Immature natural killer cell (primary cell): Measurements from ENCODE around the gene NREP. TPM values are rescaled to one million over a fixed set of nuclear protein-coding genes. Genes with fewer than 3 reads are reported as not detected.

Experiments
- DNase-seq, 3 donors: peaks; one replicate each; pipeline ENCODE4 v3.0.0; 2022; ENCODE audit warnings: mixed read lengths in 1 of 3
- H3K27ac Mint-ChIP-seq, 6 donors: one replicate each; pipeline ENCODE4 v1.8.0; 2020; ENCODE audit warnings: mixed read lengths in 6 of 6, mild to moderate bottlenecking in 5 of 6, inconsistent platforms in 4 of 6, moderate library complexity in 3 of 6
- H3K27me3 Mint-ChIP-seq, 3 donors: one replicate each; pipeline ENCODE4 v1.8.0; 2020 to 2021; ENCODE audit warnings: low read depth in 3 of 3, mild to moderate bottlenecking in 3 of 3, mixed read lengths in 3 of 3, moderate library complexity in 3 of 3, inconsistent platforms in 1 of 3
- H3K36me3 Mint-ChIP-seq, 3 donors: one replicate each; pipeline ENCODE4 v1.8.0; 2020; ENCODE audit warnings: mixed read lengths in 3 of 3, inconsistent platforms in 2 of 3, mild to moderate bottlenecking in 2 of 3
- H3K4me1 Mint-ChIP-seq, 2 donors: one replicate each; pipeline ENCODE4 v1.8.0; 2020; ENCODE audit warnings: inconsistent platforms in 2 of 2, mild to moderate bottlenecking in 2 of 2, mixed read lengths in 2 of 2, moderate library complexity in 1 of 2
- H3K4me3 Mint-ChIP-seq, 5 donors: one replicate each; pipeline ENCODE4 v1.8.0; 2020; ENCODE audit warnings: mild to moderate bottlenecking in 5 of 5, mixed read lengths in 5 of 5, inconsistent platforms in 3 of 5, moderate library complexity in 3 of 5
- H3K9me3 Mint-ChIP-seq, 6 donors: one replicate each; pipeline ENCODE4 v1.8.0; 2020; ENCODE audit warnings: mild to moderate bottlenecking in 6 of 6, mixed read lengths in 6 of 6, inconsistent platforms in 4 of 6, moderate library complexity in 3 of 6
- polyA plus RNA-seq, 3 donors: library from polyadenylated mRNA; unstranded; fragments of 300-500 nt; fragmentation: Illumina TruSeq; gene quantifications; one replicate each; pipeline ENCODE4 v1.2.3, GENCODE V29; 2021

NREP gene
- polyA plus RNA-seq, 3 donors from 2014 or later, result 12.5 to 20.2 (median 17.6) TPM

DNA sequence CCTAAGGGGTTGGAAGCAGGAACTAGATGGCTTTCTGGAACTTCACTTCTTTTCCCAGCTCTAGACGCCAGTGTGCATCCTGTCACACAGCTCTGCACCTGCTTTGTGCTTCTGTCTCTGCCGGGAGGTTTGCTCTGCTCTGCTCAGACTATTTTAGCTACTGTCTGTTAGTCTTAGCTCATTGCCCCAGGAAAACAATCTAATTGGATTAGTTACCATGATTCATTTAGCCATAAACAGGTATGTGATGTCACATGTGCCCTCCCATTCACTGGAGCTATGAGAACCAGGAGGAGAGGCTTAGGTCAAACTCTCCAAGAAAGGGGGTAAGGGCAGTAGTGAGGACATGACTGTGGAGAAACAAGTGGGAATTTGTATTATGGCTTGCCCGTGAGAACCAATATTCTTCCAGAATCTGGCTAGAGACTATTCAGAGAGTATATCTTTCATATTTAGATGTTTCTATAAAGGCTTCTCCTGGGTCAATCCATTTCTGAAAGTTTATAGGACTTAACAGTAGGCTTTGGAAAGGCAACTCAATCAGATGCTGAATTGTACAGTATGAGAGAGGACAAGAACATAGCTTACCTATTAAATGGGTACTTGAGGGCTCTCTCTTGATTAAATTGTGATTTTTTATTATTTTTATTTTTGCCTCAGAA lies 22.4 kb upstream of the NREP start:
- Mint-ChIP-seq H3K4me3 (no peak overlapping the region), H3K27ac (no peak overlapping the region), H3K27me3 (peaks cover 0 to 2% (median 1%) of the 10 kb centered on the region in 3 donors), H3K9me3 (no peaks in the 10 kb centered on the region), H3K4me1 (peaks cover 0 to 5% of the 10 kb centered on the region in 2 donors), H3K36me3 (no peaks in the 10 kb centered on the region)
- DNase-seq, result no peak

DNA sequence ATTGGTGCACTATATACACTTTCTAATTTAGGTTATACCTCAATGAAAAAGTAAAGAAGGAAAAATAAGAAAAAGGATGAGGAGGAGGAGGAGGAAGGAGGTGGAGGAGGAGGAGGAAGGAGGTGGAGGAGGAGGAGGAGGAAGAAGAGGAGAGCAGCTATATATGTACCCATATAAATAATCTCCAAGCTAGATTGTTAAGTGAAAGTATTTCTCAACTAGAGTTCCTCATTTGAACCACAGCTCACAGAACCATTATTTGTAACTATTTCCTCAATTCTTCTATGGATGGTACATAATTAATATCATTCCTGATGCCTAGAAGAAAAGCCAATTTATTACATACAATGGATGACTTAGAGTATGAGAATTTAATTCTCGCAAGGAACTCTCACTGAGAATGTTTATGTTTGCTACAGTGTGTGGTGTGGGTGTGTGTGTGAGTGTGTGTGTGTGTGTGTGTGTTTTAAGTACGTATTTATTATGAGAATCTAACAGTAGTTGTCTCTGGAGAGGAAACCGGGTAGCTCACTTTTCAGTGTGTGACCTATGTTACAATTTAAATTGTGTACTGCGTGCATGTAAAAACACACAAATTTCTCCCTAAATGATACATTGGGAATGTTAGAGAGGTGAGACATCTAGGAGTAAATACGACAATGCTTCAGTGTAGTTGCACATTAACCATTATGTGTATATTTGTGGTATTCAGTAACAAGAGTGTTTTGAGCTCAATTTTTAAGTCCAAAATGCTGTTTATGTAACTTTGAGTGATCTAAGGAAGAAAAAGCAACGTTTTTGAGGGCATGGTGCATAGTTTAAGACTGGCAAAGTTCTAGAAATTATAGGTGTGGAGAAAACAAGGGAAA lies 20.2 kb upstream of the NREP start:
- peaks cover 0 to 7% of the 10 kb centered on the region in 2 donors for H3K4me1 Mint-ChIP-seq
- no peak overlapping the region for H3K4me3 Mint-ChIP-seq
- H3K27me3 Mint-ChIP-seq, result peaks cover 0 to 2% (median 1%) of the 10 kb centered on the region in 3 donors
- no peak overlapping the region for H3K27ac Mint-ChIP-seq
- no peak for DNase-seq
- H3K36me3 Mint-ChIP-seq, result no peaks in the 10 kb centered on the region
- H3K9me3 Mint-ChIP-seq, result no peaks in the 10 kb centered on the region

- DNase-seq, result no peak
- no peaks in the 10 kb centered on the region for H3K9me3 Mint-ChIP-seq
- no peaks in the 10 kb centered on the region for H3K36me3 Mint-ChIP-seq
- peaks cover 0 to 4% (median 0%) of the 10 kb centered on the region in 3 donors for H3K27me3 Mint-ChIP-seq
- H3K4me3 Mint-ChIP-seq, result no peak overlapping the region
- H3K4me1 Mint-ChIP-seq, result peaks cover 0 to 7% of the 10 kb centered on the region in 2 donors
- H3K27ac Mint-ChIP-seq, result no peak overlapping the region
These were observed 18.2 kb upstream of the NREP start for GRCh38 chr5:111775224-111775623.

- H3K4me1 Mint-ChIP-seq, result peaks cover 0 to 7% of the 10 kb centered on the region in 2 donors
- no peaks in the 10 kb centered on the region for H3K36me3 Mint-ChIP-seq
These were observed 17.5 kb upstream of the NREP start for GRCh38 chr5:111774525-111774924.

DNA sequence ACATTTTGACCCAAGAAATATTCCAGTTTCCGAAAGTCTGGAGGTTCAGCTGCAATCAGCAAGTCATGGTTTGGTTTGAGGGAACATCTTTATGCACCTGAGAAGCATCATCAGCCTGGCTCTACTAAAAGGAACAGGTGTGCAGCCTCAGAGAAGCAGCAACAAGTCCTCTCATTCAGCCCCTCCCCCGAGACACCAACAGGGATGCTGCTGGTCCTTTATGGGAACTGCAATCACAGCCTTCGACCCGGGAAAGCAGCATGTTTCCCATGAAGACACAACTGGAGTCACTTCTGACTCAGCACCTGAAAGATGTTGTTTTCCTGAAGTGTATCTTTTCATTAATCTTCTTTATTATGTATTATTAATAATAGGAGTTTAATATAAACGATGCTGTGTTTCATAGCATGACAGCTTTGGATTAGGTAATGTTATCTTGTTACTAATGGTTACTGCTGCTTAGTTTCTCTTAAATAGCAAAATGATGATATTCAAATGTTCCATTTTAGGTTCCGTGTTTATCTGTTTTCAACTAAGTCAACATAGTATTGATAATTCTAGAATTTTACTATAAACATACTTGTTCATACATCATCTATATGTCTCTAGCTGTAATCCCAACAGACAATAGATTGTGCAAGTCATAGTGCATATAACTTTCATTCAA lies 15.6 kb upstream of the NREP start:
- Mint-ChIP-seq H3K4me1 (peaks cover 0 to 7% of the 10 kb centered on the region in 2 donors), H3K9me3 (no peaks in the 10 kb centered on the region), H3K36me3 (no peaks in the 10 kb centered on the region), H3K4me3 (no peak overlapping the region), H3K27ac (no peak overlapping the region), H3K27me3 (peaks cover 0 to 8% (median 0%) of the 10 kb centered on the region in 3 donors)
- DNase-seq, result no peak

More at GRCh38 chr5:111774525-111774924, 17.5 kb upstream of the NREP start:
- Mint-ChIP-seq H3K27ac (no peak overlapping the region), H3K9me3 (no peaks in the 10 kb centered on the region), H3K4me3 (no peak overlapping the region), H3K27me3 (peaks cover 0 to 4% (median 0%) of the 10 kb centered on the region in 3 donors)
- no peak for DNase-seq

DNA sequence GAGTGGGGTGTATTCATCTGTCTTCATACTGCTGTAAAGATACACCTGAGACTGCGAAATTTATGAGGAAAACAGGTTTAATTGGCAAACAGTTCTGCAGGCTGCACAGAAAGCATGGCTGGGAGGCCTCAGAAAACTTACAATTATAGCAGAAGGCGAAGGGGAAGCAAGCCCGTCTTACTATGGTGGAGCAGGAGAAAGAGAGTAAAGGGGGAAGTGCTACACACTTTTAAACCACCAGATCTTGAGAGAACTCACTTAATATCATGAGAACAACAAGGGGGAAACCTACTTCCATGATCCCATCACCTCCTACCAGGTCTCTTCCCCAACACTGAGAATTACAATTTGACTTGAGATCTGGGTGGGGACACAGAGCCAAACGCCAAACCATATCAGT lies 12.5 kb upstream of the NREP start:
- H3K27me3 Mint-ChIP-seq, result peaks cover 0 to 8% (median 2%) of the 10 kb centered on the region in 3 donors
- H3K4me1 Mint-ChIP-seq, result peaks cover 0 to 3% of the 10 kb centered on the region in 2 donors
- H3K4me3 Mint-ChIP-seq, result no peak overlapping the region
- H3K9me3 Mint-ChIP-seq, result no peaks in the 10 kb centered on the region
- H3K36me3 Mint-ChIP-seq, result no peaks in the 10 kb centered on the region
- DNase-seq, result no peak
- no peak overlapping the region for H3K27ac Mint-ChIP-seq

- no peaks in the 10 kb centered on the region for H3K9me3 Mint-ChIP-seq
- no peaks in the 10 kb centered on the region for H3K36me3 Mint-ChIP-seq
- H3K4me1 Mint-ChIP-seq, result no peaks in the 10 kb centered on the region
- no peak for DNase-seq
- peaks cover 0 to 17% (median 6%) of the 10 kb centered on the region in 3 donors for H3K27me3 Mint-ChIP-seq
- no peak overlapping the region for H3K4me3 Mint-ChIP-seq
- H3K27ac Mint-ChIP-seq, result no peak overlapping the region
These were observed 8.9 kb upstream of the NREP start for GRCh38 chr5:111765613-111766571.

GRCh38 chr5:111764019-111764418 lies 7.0 kb upstream of the NREP start:
- Mint-ChIP-seq H3K4me3 (no peak overlapping the region), H3K9me3 (no peaks in the 10 kb centered on the region), H3K4me1 (no peaks in the 10 kb centered on the region)

DNA sequence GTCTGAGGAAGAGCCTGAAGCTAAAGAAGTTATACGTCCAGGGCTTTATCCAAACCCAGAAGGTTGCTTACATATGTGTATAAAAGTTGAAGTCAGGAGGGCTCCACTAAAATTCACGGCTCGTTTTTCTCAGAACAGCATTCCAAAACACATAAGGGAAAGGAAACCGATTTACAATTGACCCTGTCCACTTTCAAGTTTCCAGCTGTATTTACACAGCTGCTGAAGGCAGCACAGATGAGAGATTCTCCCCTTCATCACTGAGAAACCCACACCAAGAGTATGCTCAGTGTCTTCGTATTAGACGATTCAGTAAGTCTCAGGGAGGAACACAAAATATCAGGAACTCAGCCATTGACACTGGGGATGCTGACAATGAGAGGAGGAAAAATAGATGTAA lies 5.9 kb upstream of the NREP start:
- Mint-ChIP-seq H3K27ac (no peak overlapping the region), H3K9me3 (no peaks in the 10 kb centered on the region), H3K36me3 (no peaks in the 10 kb centered on the region), H3K4me3 (no peak overlapping the region), H3K27me3 (peaks cover 0 to 12% (median 10%) of the 10 kb centered on the region in 3 donors), H3K4me1 (peaks cover 6% of the 10 kb centered on the region in 2 donors)
- DNase-seq, result no peak

More at GRCh38 chr5:111764019-111764418, 7.0 kb upstream of the NREP start:
- Mint-ChIP-seq H3K36me3 (no peaks in the 10 kb centered on the region), H3K27ac (no peak overlapping the region), H3K27me3 (peaks cover 0 to 10% (median 6%) of the 10 kb centered on the region in 3 donors)
- no peak for DNase-seq

DNA sequence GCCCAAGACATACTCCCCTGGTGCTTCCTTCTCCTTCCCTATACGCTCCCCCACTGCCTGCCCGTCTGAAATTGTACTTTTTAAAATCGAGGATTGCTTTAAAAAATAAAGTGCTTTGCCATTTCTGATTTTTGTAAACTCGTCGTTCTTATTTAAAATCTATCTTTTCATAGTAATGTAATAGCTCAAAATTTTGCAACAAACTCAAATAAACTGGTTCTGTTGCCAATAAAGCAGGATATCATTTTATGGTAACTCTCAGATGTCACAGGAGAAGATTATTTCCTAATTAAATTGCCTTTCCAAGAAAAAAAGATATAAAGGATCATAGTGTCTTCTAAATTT lies 1.3 kb upstream of the NREP start:
- DNase-seq, result no peak
- Mint-ChIP-seq H3K9me3 (no peaks in the 10 kb centered on the region), H3K36me3 (no peaks in the 10 kb centered on the region), H3K4me1 (peaks cover 17 to 19% of the 10 kb centered on the region in 2 donors), H3K27ac (peak overlapping the region; percentile 80 to 93 (median 84)), H3K27me3 (peaks cover 2 to 18% (median 9%) of the 10 kb centered on the region in 3 donors), H3K4me3 (peak overlapping the region; percentile 86 to 96 (median 92))

GRCh38 chr5:111757355-111758283 lies 625 bp upstream of the NREP start:
- Mint-ChIP-seq H3K9me3 (no peaks in the 10 kb centered on the region), H3K4me1 (peaks cover 17 to 19% of the 10 kb centered on the region in 2 donors), H3K36me3 (no peaks in the 10 kb centered on the region), H3K4me3 (peak overlapping the region; percentile 86 to 96 (median 93)), H3K27me3 (peaks cover 2 to 13% (median 6%) of the 10 kb centered on the region in 3 donors), H3K27ac (peak overlapping the region; percentile 80 to 93 (median 84))
- peak; percentile 88 to 90 (median 89) for DNase-seq

DNA sequence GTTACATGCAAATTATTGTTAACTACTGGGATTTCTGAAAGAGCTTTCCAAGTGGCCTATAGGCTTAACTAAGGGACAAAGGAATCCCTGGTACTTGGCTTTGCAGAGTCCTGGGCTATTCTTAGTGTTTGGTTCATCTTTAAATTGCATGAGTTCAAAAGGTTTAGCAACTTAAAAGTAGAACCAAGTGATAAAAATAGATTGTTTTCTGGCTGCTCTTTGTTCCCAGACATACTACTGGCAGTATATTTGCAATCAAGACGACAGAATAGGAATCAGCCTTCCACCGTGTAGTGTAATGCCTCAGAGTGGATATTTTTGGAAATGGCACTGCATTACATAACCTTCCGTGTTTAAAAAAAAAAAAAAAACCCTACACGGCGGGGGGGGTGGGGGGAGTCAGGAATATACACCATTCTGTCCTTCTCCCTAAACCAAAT lies 1.0 kb downstream of the NREP start:
- Mint-ChIP-seq H3K9me3 (no peaks in the 10 kb centered on the region), H3K36me3 (no peaks in the 10 kb centered on the region), H3K4me3 (peak overlapping the region in 4 of 5 donors; percentile 8 to 93 (median 90)), H3K4me1 (peaks cover 17 to 19% of the 10 kb centered on the region in 2 donors), H3K27ac (peak overlapping the region in 1 of 6 donors; percentile 69), H3K27me3 (peaks cover 2 to 10% (median 6%) of the 10 kb centered on the region in 3 donors)
- no peak for DNase-seq
